Cardiac septum (tissue), 1 donor: ENCODE data around the gene STAG1. TPM values are rescaled to one million over a fixed set of nuclear protein-coding genes. Genes with fewer than 3 reads are reported as not detected.
"Not testable (repeated sequence)": the region's sequence is repeated elsewhere in the genome, so short reads cannot be mapped to it uniquely, and the experiment has no call there.

Experiments
- DNase-seq: peaks from one replicate; pipeline ENCODE4 v3.0.0-alpha.2; 2020; ENCODE audit warnings: low spot score
- intact Hi-C: fragments of 100-400 bp; cut with DNase I; formaldehyde crosslinking; loops from one replicate; pipeline ENCODE4 v1.14.0; 2022
- total RNA-seq: library from RNA; stranded (reverse); fragmentation: NEBNext Ultra II Directional; extraction: Animal tissue kit (Norgen Biotek cat#: 25700); gene quantifications from one replicate; pipeline ENCODE4 v1.2.1, GENCODE V29; 2021
- donor health status: DM: no; HTN: no; CAD: no.

The STAG1 gene
- total RNA-seq, 1 donor from 2014 or later, result 24.0 TPM

- intact Hi-C loops, result no loop called here
- DNase-seq, result no peak
Measured at GRCh38 chr3:136547293-136547692, 204.9 kb downstream of the STAG1 start.

- no peak for DNase-seq
- intact Hi-C loops, result no loop called here
Measured at GRCh38 chr3:136546720-136547119, 205.5 kb downstream of the STAG1 start.

GRCh38 chr3:136545664-136546268, 206.4 kb downstream of the STAG1 start:
- intact Hi-C loops, result no loop called here
- DNase-seq, result no peak

GRCh38 chr3:136544532-136544931, 207.6 kb downstream of the STAG1 start:
- intact Hi-C loops, result loop anchor here (5.0 kb wide), 1 partner anchor 208 kb away; the partner anchor contains the start of gene STAG1
- no peak for DNase-seq

- DNase-seq, result no peak
- intact Hi-C loops, result loop anchor here (5.0 kb wide), 1 partner anchor 209 kb away; the partner anchor contains the start of gene STAG1
Measured at GRCh38 chr3:136543385-136543784, 208.8 kb downstream of the STAG1 start.

- no peak for DNase-seq
- intact Hi-C loops, result no loop called here
Measured at GRCh38 chr3:136535906-136536305, 216.3 kb downstream of the STAG1 start.

- intact Hi-C loops, result no loop called here
- DNase-seq, result no peak
Measured at GRCh38 chr3:136532766-136533165, 219.4 kb downstream of the STAG1 start.

- intact Hi-C loops, result no loop called here
- no peak for DNase-seq
Measured at GRCh38 chr3:136518102-136518501, 234.1 kb downstream of the STAG1 start.

- intact Hi-C loops, result no loop called here
Measured at GRCh38 chr3:136516656-136517055, 235.5 kb downstream of the STAG1 start.

GRCh38 chr3:136516095-136516494, 236.1 kb downstream of the STAG1 start:
- intact Hi-C loops, result no loop called here
- DNase-seq, result no peak

More at GRCh38 chr3:136516656-136517055, 235.5 kb downstream of the STAG1 start:
- no peak for DNase-seq

- intact Hi-C loops, DNase-seq: not testable (repeated sequence)
Measured at GRCh38 chr3:136514533-136514932, 237.6 kb downstream of the STAG1 start.

- no peak for DNase-seq
- intact Hi-C loops, result no loop called here
Measured at GRCh38 chr3:136513367-136513766, 238.8 kb downstream of the STAG1 start.

- intact Hi-C loops, result no loop called here
- no peak for DNase-seq
Measured at GRCh38 chr3:136512381-136512780, 239.8 kb downstream of the STAG1 start.

- intact Hi-C loops, result no loop called here
- DNase-seq, result no peak
Measured at GRCh38 chr3:136505676-136506075, 246.5 kb downstream of the STAG1 start.

- no peak for DNase-seq
- intact Hi-C loops, result no loop called here
Measured at GRCh38 chr3:136503056-136503455, 249.1 kb downstream of the STAG1 start.

- intact Hi-C loops, result no loop called here
- no peak for DNase-seq
Measured at GRCh38 chr3:136498919-136499447, 253.2 kb downstream of the STAG1 start.

GRCh38 chr3:136495213-136495612, 257.0 kb downstream of the STAG1 start:
- intact Hi-C loops, result no loop called here
- no peak for DNase-seq

- DNase-seq, result no peak
- intact Hi-C loops, result no loop called here
Measured at GRCh38 chr3:136490646-136491405, 261.4 kb downstream of the STAG1 start.

- DNase-seq, result no peak
- intact Hi-C loops, result no loop called here
Measured at GRCh38 chr3:136485777-136486176, 266.4 kb downstream of the STAG1 start.

GRCh38 chr3:136476280-136476679, 275.9 kb downstream of the STAG1 start:
- no peak for DNase-seq
- intact Hi-C loops, result no loop called here

GRCh38 chr3:136474876-136475275, 277.3 kb downstream of the STAG1 start:
- DNase-seq, intact Hi-C loops: not testable (repeated sequence)
